ENCODE data around the gene CCER1. TPM values are rescaled to one million over a fixed set of nuclear protein-coding genes. Genes with fewer than 3 reads are reported as not detected.
"Not testable (repeated sequence)": the region's sequence is repeated elsewhere in the genome, so short reads cannot be mapped to it uniquely, and the experiment has no call there.

CCER1 gene
- polyA plus RNA-seq, 1 of the 3 experiments (the other 2 are of a cell fraction): not detected

DNA sequence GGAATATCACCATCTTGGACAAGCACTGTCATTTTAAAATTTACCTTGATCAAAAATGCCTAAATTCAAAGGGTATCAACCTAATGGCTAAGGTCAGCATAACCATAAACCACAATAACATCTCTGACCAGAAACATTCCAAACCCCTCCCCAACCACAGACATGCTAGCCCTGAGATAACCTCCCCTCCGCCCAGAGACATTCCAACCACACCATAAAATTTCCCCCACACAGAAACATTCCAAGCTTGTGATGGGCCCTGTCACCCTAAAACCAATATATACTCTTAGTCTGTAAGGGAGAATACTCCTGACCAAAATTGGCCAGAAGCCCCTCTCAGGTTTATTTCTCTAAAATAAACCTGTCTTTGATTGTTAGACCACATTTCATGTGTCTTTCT, 32.1 kb upstream of the CCER1 start:
- WGBS (ENCODE audit: low lambda C conversion rate): 100% methylated on average over 1 of the region's 1 CpG
- DNase-seq: no peak
- POLR2A ChIA-PET: no interaction called here

GRCh38 chr12:90985331-90985730, 30.4 kb upstream of the CCER1 start:
- CTCF ChIA-PET: interaction anchor here (3.8 kb wide), 1 partner anchor 370 kb away, joined by 11 read pairs; no protein-coding TSS in a partner anchor
- H3K9me2 ChIP-seq; H3K9ac ChIP-seq; H3F3A ChIP-seq (replicated peaks; ENCODE audit: insufficient read depth); POLR2A ChIA-PET; H3K4me1 ChIP-seq (ENCODE audit: control insufficient read depth in 1 of 2, insufficient read depth in 2 of 2, low read depth in 1 of 2, low read length in 1 of 2); DNase-seq; H3K79me2 ChIP-seq (ENCODE audit: insufficient read depth); H4K20me1 ChIP-seq (ENCODE audit: insufficient read depth); H3K36me3 ChIP-seq (replicated peaks in 1 of 2; ENCODE audit: control insufficient read depth in 1 of 2, insufficient read depth in 2 of 2, low read length in 1 of 2); H3K4me2 ChIP-seq; H2AFZ ChIP-seq (ENCODE audit: low read depth); H3K4me3 ChIP-seq (ENCODE audit: low read depth in 2 of 2, low read length in 1 of 2); H3K27me3 ChIP-seq (ENCODE audit: insufficient read depth); H3K27ac ChIP-seq (ENCODE audit: low read depth in 2 of 2, low read length in 1 of 2); H3K9me3 ChIP-seq: not testable (repeated sequence)
- 47% methylated on average over 3 of the region's 3 CpGs for WGBS (ENCODE audit: low lambda C conversion rate)

More for the DNA sequence above, 32.1 kb upstream of the CCER1 start:
- Histone ChIP-seq H3K9ac (no peak overlapping the region), H3K36me3 (replicated peaks in 1 of 2; ENCODE audit: control insufficient read depth in 1 of 2, insufficient read depth in 2 of 2, low read length in 1 of 2) (no peaks in the 10 kb centered on the region), H3K79me2 (ENCODE audit: insufficient read depth) (no peaks in the 10 kb centered on the region), H3K27ac (ENCODE audit: low read depth in 2 of 2, low read length in 1 of 2) (no peak overlapping the region), H2AFZ (ENCODE audit: low read depth) (no peak overlapping the region), H3F3A (replicated peaks; ENCODE audit: insufficient read depth) (no peaks in the 10 kb centered on the region), H4K20me1 (ENCODE audit: insufficient read depth) (no peaks in the 10 kb centered on the region), H3K4me3 (ENCODE audit: low read depth in 2 of 2, low read length in 1 of 2) (no peak overlapping the region), H3K9me3 (no peaks in the 10 kb centered on the region), H3K4me2 (no peak overlapping the region), H3K4me1 (ENCODE audit: control insufficient read depth in 1 of 2, insufficient read depth in 2 of 2, low read depth in 1 of 2, low read length in 1 of 2) (no peaks in the 10 kb centered on the region), H3K27me3 (ENCODE audit: insufficient read depth) (no peaks in the 10 kb centered on the region), H3K9me2 (no peaks in the 10 kb centered on the region)
- TF ChIP-seq SMC3 (IDR thresholded peaks at IDR 0.05; ENCODE audit: low read depth, low read length) (no peak), RFX5 (IDR thresholded peaks at IDR 0.05; ENCODE audit: low read length) (no peak), TAF1 (IDR thresholded peaks at IDR 0.05; ENCODE audit: borderline replicate concordance, low read depth, low read length) (no peak), SIN3A (IDR thresholded peaks at IDR 0.05; ENCODE audit: borderline replicate concordance, low read depth, low read length) (no peak), ELF1 (IDR thresholded peaks at IDR 0.05) (no peak), MEF2A (IDR thresholded peaks at IDR 0.05; ENCODE audit: borderline replicate concordance, low read depth) (no peak), GATA2 (CRISPR knock-in tag; IDR thresholded peaks at IDR 0.05) (no peak), NFIC (IDR thresholded peaks at IDR 0.05; ENCODE audit: borderline replicate concordance) (no peak), YY1 (IDR thresholded peaks at IDR 0.05; ENCODE audit: low read depth) (no peak), GABPA (IDR thresholded peaks at IDR 0.05; ENCODE audit: low read depth) (no peak), EP300 (IDR thresholded peaks at IDR 0.05; ENCODE audit: borderline replicate concordance in 1 of 2, low read depth in 1 of 2, low read length in 1 of 2) (no peak), POLR2AphosphoS5 (IDR thresholded peaks at IDR 0.05; ENCODE audit: low read depth, low read length) (no peak)
- TF ChIP-seq, protein P1, sequence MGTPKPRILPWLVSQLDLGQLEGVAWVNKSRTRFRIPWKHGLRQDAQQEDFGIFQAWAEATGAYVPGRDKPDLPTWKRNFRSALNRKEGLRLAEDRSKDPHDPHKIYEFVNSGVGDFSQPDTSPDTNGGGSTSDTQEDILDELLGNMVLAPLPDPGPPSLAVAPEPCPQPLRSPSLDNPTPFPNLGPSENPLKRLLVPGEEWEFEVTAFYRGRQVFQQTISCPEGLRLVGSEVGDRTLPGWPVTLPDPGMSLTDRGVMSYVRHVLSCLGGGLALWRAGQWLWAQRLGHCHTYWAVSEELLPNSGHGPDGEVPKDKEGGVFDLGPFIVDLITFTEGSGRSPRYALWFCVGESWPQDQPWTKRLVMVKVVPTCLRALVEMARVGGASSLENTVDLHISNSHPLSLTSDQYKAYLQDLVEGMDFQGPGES (IDR thresholded peaks at IDR 0.05; ENCODE audit: low read depth, low read length): no peak
- TF ChIP-seq, protein P2, sequence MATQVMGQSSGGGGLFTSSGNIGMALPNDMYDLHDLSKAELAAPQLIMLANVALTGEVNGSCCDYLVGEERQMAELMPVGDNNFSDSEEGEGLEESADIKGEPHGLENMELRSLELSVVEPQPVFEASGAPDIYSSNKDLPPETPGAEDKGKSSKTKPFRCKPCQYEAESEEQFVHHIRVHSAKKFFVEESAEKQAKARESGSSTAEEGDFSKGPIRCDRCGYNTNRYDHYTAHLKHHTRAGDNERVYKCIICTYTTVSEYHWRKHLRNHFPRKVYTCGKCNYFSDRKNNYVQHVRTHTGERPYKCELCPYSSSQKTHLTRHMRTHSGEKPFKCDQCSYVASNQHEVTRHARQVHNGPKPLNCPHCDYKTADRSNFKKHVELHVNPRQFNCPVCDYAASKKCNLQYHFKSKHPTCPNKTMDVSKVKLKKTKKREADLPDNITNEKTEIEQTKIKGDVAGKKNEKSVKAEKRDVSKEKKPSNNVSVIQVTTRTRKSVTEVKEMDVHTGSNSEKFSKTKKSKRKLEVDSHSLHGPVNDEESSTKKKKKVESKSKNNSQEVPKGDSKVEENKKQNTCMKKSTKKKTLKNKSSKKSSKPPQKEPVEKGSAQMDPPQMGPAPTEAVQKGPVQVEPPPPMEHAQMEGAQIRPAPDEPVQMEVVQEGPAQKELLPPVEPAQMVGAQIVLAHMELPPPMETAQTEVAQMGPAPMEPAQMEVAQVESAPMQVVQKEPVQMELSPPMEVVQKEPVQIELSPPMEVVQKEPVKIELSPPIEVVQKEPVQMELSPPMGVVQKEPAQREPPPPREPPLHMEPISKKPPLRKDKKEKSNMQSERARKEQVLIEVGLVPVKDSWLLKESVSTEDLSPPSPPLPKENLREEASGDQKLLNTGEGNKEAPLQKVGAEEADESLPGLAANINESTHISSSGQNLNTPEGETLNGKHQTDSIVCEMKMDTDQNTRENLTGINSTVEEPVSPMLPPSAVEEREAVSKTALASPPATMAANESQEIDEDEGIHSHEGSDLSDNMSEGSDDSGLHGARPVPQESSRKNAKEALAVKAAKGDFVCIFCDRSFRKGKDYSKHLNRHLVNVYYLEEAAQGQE (IDR thresholded peaks at IDR 0.05; ENCODE audit: low read depth, low read length): no peak
- CTCF ChIA-PET: interaction anchor here (1.3 to 3.8 kb wide), 3 partner anchors 9 to 368 kb away, joined by 3 to 11 read pairs (median 5); partner anchors contain the start of gene LUM

Data from SK-N-SH (cell line).